Measurements from ENCODE around the gene TMEM219. TPM values are rescaled to one million over a fixed set of nuclear protein-coding genes. Genes with fewer than 3 reads are reported as not detected.
"Not testable (repeated sequence)": the region's sequence is repeated elsewhere in the genome, so short reads cannot be mapped to it uniquely, and the experiment has no call there.

The TMEM219 gene
- total RNA-seq, 1 donor from 2014 or later, result 66.4 TPM

DNA sequence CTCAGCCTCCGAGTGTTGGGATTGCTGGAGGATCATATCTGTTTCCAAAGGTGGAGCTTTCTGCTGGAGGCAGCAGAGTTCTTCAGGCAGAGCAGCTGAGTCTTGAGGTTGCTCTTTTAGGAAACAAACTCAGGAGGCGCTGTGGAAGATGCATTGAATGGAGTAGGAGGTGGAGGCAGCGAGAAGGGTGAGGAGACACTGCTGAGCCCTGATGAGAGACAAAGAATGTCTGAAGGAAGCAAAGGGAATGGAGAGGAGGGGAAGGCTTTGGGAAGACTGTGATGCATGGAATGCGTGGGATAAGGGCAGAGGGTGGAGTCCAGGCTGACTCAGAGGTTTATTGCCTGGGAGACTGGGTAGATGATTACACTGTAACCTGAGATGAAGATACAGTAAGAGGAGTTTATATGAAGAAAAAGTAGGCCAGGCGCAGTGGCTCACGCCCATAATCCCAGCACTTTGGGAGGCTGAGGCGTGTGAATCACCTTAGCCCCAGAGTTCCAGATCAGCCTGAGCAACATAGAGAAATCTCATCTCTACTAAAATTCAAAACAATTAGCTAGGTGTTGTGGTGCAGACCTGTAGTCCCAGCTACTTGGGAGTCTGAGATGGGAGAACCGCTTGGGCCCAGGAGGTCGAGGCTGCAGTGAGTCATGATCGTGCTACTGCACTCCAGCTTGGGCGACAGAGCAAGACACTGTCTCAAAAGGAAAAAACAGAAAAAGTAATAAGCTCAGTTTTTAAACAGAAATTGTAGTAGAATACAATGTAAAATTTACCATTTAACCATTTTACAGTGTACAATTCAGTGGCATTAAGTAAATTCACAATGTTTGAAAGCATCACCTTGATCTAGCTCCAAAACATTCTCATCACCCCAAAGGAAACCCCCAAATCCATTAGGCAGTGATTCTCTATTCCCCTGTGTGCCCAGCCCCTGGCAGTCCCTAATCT is 17.8 kb upstream of the TMEM219 start:
- no peak for DNase-seq (ENCODE audit: low spot score)
- intact Hi-C loops (cut with DNase I), result no loop called here

- DNase-seq (ENCODE audit: low spot score), result no peak
- intact Hi-C loops (cut with DNase I), result no loop called here
Observed at GRCh38 chr16:29947897-29948296, 14.0 kb upstream of the TMEM219 start.

DNA sequence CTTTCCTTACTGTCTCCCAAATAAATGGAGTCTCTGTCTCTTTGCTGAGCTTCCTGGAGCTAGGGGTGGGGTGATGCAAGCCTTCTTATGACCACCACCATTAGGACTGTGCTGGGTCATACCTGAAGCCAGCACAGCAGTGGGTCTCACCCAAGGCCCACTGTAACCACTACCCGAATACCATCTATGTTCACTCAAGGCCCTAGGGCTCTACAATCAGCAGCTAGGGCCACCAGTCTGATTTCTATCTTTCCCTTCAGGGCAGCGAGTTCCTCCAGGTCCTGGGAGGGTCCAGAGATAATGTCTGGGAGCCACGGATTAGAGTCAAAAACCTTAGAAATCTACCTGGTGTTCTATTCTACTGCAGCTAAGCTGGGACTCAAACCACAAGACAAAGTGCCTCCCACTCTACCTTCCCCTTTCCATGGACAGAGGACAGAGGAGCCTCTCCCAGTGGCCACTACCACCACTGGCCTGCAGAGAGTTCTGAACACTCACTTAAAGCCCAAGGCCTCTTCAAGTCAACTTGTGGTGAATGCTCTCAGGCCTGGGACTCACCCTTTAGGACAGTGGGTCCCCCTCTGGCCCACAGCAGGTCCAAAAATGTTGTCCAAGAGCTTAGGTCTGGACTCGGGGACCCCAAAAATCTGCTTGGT is 10.9 kb upstream of the TMEM219 start:
- intact Hi-C loops (cut with DNase I), result no loop called here
- no peak for DNase-seq (ENCODE audit: low spot score)

DNA sequence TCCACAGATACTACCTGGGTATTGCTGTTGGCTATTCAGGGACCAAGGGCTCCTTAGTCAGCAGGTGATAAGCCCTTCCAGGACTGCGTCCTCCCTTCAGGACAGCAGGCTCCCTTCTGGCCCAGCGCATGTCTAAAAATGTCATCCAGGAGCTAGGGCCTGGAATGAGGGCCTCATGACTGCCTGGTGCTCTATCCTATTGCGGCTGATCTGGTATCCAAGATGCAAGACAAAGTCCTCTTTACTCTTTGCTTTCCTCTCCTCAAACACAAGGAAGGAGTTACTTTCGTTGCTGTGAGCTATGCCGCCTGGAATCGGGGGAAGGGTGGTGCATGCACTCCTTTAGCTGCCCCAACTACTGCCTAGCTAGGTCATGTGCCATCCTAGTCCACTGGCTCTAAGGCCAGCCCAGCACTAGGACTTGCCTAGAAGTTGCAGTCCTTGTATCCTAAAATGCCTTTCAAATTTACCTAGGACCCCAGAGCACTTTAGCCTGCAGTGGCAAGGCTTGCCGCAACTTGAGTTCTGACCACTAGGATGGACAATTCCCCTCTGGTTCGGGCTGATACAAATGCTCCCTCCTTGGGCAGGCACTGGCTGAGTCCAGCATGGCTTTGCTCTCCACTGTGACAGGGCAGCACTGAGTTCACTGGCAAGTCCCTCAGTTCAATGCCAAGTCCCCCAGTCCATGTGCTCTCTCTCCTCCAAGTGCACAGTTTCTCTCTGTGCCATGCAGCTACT is 10.1 kb upstream of the TMEM219 start:
- intact Hi-C loops (cut with DNase I), result no loop called here
- DNase-seq (ENCODE audit: low spot score), result no peak

DNA sequence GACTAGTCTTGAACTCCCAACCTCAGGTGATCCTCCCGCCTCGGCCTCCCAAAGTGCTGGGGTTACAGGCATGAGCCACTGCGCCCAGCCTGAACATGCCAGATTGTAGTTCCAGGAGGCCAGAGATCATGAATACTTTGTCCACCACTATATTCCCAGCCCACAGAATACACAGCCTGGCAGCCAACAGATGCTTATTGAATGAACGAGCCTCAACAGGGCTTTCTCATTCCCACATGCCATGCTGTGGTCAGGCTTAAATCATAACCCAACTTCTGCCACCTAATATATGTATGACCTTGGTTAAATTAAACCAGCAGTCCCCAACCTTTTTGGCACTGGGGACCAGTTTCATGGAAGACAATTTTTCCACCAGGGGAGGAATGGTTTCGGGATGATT is 3.1 kb upstream of the TMEM219 start:
- intact Hi-C loops (cut with DNase I), result no loop called here
- no peak for DNase-seq (ENCODE audit: low spot score)

GRCh38 chr16:29959293-29959692 is 2.6 kb upstream of the TMEM219 start:
- DNase-seq (ENCODE audit: low spot score), result no peak
- intact Hi-C loops (cut with DNase I), result no loop called here

DNA sequence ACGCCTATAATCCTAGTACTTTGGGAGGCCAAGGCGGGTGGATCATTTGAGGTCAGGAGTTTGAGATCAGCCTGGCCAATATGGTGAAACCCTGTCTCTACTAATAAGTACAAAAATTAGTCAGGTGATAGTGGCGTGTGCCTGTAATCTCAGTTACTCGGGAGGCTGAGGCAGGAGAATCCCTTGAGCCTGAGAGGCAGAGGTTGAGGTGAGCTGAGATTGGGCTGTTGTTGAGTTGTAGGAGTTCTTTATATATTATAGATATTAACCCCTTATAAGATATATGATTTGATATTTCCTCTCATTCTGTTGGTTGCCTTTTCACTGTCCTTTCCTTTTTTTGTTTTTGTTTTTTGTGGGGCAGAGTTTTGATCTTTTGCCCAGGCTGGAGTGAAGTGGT is 2.1 kb upstream of the TMEM219 start:
- intact Hi-C loops (cut with DNase I); DNase-seq (ENCODE audit: low spot score): not testable (repeated sequence)

- intact Hi-C loops (cut with DNase I), result no loop called here
Observed at GRCh38 chr16:29961127-29961478, 776 bp upstream of the TMEM219 start.

GRCh38 chr16:29962344-29962994 is 590 bp downstream of the TMEM219 start:
- intact Hi-C loops (cut with DNase I), result loop anchor here (1.0 kb wide), 1 partner anchor 11 kb away; the partner anchor contains the start of gene TAOK2
- no peak for DNase-seq (ENCODE audit: low spot score)

More at GRCh38 chr16:29961127-29961478, 776 bp upstream of the TMEM219 start:
- DNase-seq (ENCODE audit: low spot score), result no peak

- intact Hi-C loops (cut with DNase I), result no loop called here
- DNase-seq (ENCODE audit: low spot score), result no peak
Observed at GRCh38 chr16:29963021-29963743, 1.3 kb downstream of the TMEM219 start.

- no peak for DNase-seq (ENCODE audit: low spot score)
- intact Hi-C loops (cut with DNase I), result no loop called here
Observed at GRCh38 chr16:29968205-29968604, 6.3 kb downstream of the TMEM219 start.

GRCh38 chr16:29971304-29971703 is 9.4 kb downstream of the TMEM219 start:
- intact Hi-C loops (cut with DNase I), result loop anchor here (5.0 kb wide), 1 partner anchor 154 kb away; the partner anchor contains the start of gene PAGR1
- DNase-seq (ENCODE audit: low spot score), result peak; percentile 27

GRCh38 chr16:29972500-29972899 is 10.6 kb downstream of the TMEM219 start:
- DNase-seq (ENCODE audit: low spot score), result peak; percentile 29
- intact Hi-C loops (cut with DNase I), result loop anchor here (5.0 kb wide), 1 partner anchor 155 kb away; the partner anchor contains the start of gene PAGR1

GRCh38 chr16:29972992-29973383 is 11.1 kb downstream of the TMEM219 start:
- intact Hi-C loops (cut with DNase I), result loop anchor here (1.0 to 5.0 kb wide), 3 partner anchors 11 to 156 kb away; partner anchors contain the start of genes HIRIP3, PAGR1 and TMEM219
- no peak for DNase-seq (ENCODE audit: low spot score)

DNA sequence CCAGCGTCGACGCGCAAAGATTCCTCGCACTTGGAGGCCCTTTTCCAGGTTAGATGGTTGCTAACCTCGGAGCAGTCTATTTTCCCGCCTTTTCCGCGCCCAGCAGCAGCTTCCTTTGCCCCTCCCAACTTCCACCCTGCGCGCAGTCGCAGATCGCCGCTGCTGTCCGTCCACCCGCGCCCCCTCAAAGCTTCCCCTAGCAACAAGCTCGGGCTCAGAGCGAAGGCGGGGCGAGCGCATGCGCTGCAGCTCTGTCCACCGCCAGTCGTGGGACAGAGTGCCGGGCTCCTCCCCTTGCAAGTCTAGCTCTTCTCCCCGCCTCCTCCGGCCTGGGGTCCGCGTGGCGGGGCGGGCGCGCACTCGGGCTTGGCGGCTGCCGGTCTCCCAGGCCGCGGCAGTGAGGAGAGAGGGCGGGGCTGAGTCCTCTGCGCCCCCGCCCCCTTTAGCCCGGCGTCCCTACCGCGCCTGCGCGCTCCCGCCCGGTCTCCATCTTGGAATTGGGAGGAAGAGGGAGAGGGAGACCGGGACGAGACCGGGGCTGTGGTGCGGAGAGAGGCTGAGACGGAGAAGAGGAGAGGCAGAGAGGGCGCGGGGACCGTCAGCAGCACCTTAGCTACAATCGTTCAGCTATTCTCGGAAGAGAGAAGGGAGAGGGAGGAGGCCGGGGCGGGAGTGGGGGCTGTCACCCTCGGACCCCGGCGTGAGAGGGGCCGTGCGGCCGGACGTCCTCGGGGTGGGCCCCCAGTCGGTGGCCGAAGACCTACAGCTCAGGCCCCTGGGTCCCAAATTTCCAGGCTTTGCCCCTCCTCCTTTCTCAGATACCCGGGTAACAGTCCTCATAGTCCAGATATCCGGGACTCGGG is 11.7 kb downstream of the TMEM219 start, which contains the start of gene TAOK2:
Gene TAOK2 (plus strand): TSS at position 485 of the 863 bp plus-strand sequence. CDS start 3,905 bp downstream, outside the sequence.
- intact Hi-C loops (cut with DNase I), result loop anchor here (1.0 to 5.0 kb wide), 3 partner anchors 11 to 156 kb away; partner anchors contain the start of genes HIRIP3, PAGR1 and TMEM219

GRCh38 chr16:29974291-29975133 is 12.6 kb downstream of the TMEM219 start:
- intact Hi-C loops (cut with DNase I), result loop anchor here (5.0 kb wide), 1 partner anchor 157 kb away; the partner anchor contains the start of gene PAGR1
- peak; percentile 83 for DNase-seq (ENCODE audit: low spot score)

More for the DNA sequence above, 11.7 kb downstream of the TMEM219 start, which contains the start of gene TAOK2:
- DNase-seq (ENCODE audit: low spot score), result peak; percentile 99

Data from cardiac septum (tissue), 1 donor.